ENCODE measurements around the gene CRYBB2. TPM values are rescaled to one million over a fixed set of nuclear protein-coding genes. Genes with fewer than 3 reads are reported as not detected.

CRYBB2 gene
- total RNA-seq, 4 donors from 2014 or later: 0.45 TPM; not detected in 3

DNA sequence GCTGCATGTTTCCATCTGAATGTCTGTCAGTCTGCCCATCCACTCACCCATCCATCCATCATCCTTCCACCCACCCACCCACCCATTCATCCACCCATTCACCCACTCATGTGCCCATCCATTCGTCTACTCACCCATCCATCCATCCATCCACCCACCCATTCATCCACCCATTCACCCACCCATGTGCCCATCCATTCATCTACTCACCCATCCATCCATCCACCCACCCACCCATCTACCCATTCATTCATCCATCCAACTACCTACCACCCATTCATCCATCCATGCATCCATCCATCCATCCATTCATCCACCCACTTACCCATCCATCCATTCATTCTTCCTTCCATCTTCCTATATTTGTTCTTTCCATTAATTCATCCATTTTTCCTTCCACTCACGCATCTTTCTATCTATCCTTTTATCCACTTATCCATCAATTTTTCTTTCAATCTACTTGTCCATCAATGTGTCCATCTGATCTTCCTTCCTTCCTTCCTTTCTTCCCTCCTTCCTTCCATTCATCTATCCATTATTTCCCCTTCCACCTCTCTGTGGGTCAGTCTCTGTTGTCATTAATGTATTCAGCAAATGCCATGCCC lies 11.8 kb upstream of the CRYBB2 start:
- Histone ChIP-seq H3K9me3 (no peaks in the 10 kb centered on the region), H3K27ac (no peak overlapping the region), H3K27me3 (no peaks in the 10 kb centered on the region), H3K36me3 (peaks cover 0 to 5% of the 10 kb centered on the region in 2 donors), H3K4me1 (no peaks in the 10 kb centered on the region), H3K4me3 (replicated peaks in 1 of 3) (no peak overlapping the region)
- WGBS, 2 donors: 96 to 100% methylated on average over 1 to 2 of the region's 2 CpGs
- no peak for DNase-seq
- no peak for TF ChIP-seq POLR2A (IDR thresholded peaks at IDR 0.05)
- TF ChIP-seq, protein P1, sequence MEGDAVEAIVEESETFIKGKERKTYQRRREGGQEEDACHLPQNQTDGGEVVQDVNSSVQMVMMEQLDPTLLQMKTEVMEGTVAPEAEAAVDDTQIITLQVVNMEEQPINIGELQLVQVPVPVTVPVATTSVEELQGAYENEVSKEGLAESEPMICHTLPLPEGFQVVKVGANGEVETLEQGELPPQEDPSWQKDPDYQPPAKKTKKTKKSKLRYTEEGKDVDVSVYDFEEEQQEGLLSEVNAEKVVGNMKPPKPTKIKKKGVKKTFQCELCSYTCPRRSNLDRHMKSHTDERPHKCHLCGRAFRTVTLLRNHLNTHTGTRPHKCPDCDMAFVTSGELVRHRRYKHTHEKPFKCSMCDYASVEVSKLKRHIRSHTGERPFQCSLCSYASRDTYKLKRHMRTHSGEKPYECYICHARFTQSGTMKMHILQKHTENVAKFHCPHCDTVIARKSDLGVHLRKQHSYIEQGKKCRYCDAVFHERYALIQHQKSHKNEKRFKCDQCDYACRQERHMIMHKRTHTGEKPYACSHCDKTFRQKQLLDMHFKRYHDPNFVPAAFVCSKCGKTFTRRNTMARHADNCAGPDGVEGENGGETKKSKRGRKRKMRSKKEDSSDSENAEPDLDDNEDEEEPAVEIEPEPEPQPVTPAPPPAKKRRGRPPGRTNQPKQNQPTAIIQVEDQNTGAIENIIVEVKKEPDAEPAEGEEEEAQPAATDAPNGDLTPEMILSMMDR (IDR thresholded peaks at IDR 0.05): no peak
- intact Hi-C loops (cut with DNase I): no loop called here

DNA sequence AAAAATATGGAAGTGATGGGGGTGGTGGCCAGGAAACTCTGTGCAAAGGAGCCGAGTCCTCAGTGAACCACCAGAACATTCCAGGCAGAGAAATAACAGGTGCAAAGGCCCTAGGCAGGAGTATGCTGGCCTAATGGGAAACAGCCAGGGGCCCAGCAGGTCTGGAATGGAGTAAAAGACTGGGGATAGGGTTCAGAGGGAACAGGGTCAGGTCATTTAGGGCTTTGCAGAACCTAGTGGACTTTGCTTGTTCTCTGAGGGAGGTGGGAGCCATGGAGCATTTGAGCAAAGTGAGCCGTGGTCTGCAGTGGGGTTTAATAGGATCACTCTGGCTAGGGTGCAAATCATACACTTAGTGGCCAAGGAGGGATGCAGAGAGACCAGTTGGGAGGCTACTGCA lies 11.1 kb upstream of the CRYBB2 start:
- H3K27me3 ChIP-seq: no peaks in the 10 kb centered on the region
- intact Hi-C loops (cut with DNase I): no loop called here
- 88 to 91% methylated on average over 2 of the region's 2 CpGs for WGBS, 2 donors
- no peak overlapping the region for H3K4me3 ChIP-seq (replicated peaks in 1 of 3)
- peaks cover 0 to under 1% of the 10 kb centered on the region in 2 donors for H3K36me3 ChIP-seq
- H3K4me1 ChIP-seq: no peaks in the 10 kb centered on the region
- no peak overlapping the region for H3K27ac ChIP-seq
- no peaks in the 10 kb centered on the region for H3K9me3 ChIP-seq
- no peak for DNase-seq
- TF ChIP-seq POLR2A (IDR thresholded peaks at IDR 0.05): no peak
- TF ChIP-seq, protein P1 (IDR thresholded peaks at IDR 0.05): no peak

DNA sequence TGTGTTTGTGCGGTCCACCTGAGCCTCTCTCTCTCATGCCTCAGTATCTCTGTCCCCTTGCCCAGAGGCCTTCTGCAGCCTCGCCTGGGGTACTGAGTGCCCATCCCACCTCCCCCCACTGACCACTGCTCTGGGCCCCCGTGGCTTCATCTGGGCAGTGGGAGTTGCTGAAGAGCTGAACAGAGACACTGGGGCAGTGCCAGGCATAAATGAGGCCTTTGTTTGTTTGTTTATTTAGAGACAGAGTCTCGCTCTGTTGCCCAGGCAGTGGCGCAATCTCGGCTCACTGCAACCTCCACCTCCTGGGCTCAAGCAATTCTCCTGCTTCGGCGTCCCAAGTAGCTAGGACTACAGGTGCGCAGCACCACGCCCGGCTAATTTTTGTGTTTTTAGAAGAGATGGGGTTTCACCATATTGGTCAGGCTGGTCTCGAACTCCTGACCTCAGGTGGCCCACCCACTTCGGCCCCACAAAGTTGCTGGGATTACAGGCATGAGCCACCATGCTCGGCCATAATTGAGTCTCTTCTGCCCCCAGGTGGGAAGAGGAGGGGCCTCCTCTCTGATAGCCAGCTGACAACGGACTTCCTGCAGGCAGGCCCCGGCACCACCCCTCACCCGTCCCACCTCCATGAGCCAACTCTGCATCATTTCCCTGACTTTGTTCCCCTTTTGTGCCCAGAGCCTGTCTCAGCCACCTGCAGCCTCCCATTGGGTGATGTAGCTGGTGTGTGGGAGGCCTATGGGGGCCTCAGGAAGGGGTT lies 10.5 kb upstream of the CRYBB2 start:
- WGBS, 2 donors: 78 to 81% methylated on average over 16 to 17 of the region's 17 CpGs
- Histone ChIP-seq H3K9me3 (no peaks in the 10 kb centered on the region), H3K4me1 (no peaks in the 10 kb centered on the region), H3K4me3 (replicated peaks in 1 of 3) (no peak overlapping the region), H3K36me3 (no peaks in the 10 kb centered on the region), H3K27me3 (no peaks in the 10 kb centered on the region), H3K27ac (no peak overlapping the region)
- TF ChIP-seq, protein P1 (IDR thresholded peaks at IDR 0.05): no peak
- TF ChIP-seq POLR2A (IDR thresholded peaks at IDR 0.05): no peak
- DNase-seq: no peak
- intact Hi-C loops (cut with DNase I): no loop called here

DNA sequence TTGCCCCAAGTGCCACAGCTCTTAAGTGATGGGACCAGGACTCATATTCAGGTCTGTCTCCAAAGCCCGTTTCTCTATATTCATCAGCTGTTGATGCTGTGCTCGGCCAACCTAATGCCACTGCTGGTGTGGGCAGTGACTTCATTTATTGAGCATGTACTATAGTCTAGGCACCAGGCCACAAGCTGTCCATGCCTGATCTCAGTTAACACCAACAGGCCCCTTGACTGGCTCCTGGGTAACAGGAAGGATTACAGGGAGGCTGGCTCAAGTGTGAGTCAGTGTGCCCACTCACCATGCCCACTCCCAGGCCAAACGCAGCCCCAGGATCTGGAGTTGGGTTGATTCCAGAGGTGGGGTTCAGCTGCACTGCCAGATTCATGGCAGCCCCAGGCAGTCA lies 8.6 kb upstream of the CRYBB2 start:
- no peaks in the 10 kb centered on the region for H3K27me3 ChIP-seq
- TF ChIP-seq POLR2A (IDR thresholded peaks at IDR 0.05): no peak
- TF ChIP-seq, protein P1 (IDR thresholded peaks at IDR 0.05): no peak
- H3K4me1 ChIP-seq: no peaks in the 10 kb centered on the region
- no peaks in the 10 kb centered on the region for H3K9me3 ChIP-seq
- no peak overlapping the region for H3K4me3 ChIP-seq (replicated peaks in 1 of 3)
- intact Hi-C loops (cut with DNase I): no loop called here
- 90 to 100% methylated on average over 1 to 3 of the region's 3 CpGs for WGBS, 2 donors
- no peak overlapping the region for H3K27ac ChIP-seq
- DNase-seq: no peak
- H3K36me3 ChIP-seq: no peaks in the 10 kb centered on the region

DNA sequence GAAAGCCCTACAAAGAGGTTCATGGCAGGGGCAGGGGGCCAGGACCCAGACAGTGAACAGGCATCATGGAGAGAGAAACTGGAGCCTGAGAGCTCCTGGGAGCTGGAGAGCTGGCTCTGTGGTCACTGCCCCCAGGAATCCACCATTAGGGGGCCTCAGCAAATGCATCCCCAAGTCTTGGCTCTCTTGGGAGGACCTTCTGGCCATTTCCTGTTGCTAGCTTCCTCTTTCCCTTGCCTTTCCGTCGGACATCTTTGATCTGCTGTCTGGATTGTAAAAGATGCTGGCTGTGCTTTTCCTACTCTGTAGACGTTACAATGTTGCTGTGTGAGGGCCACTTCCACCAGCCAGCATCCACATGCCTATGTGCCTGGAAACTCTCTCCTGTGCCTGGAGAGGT lies 7.1 kb upstream of the CRYBB2 start:
- Histone ChIP-seq H3K9me3 (no peaks in the 10 kb centered on the region), H3K4me1 (no peaks in the 10 kb centered on the region), H3K27ac (no peak overlapping the region), H3K4me3 (replicated peaks in 1 of 3) (no peak overlapping the region), H3K36me3 (no peaks in the 10 kb centered on the region), H3K27me3 (no peaks in the 10 kb centered on the region)
- 59 to 65% methylated on average over 3 of the region's 3 CpGs for WGBS, 2 donors
- intact Hi-C loops (cut with DNase I): no loop called here
- DNase-seq: no peak
- TF ChIP-seq, protein P1 (IDR thresholded peaks at IDR 0.05): no peak
- TF ChIP-seq POLR2A (IDR thresholded peaks at IDR 0.05): no peak
